Measurements from ENCODE around the gene MON2. TPM values are rescaled to one million over a fixed set of nuclear protein-coding genes. Genes with fewer than 3 reads are reported as not detected.
"Not testable (repeated sequence)": the region's sequence is repeated elsewhere in the genome, so short reads cannot be mapped to it uniquely, and the experiment has no call there.

MON2 gene
- total RNA-seq, 1 donor: 59.2 TPM

GRCh38 chr12:62481843-62482540 lies 15.4 kb downstream of the MON2 start:
- TF ChIP-seq CTCF (IDR thresholded peaks at IDR 0.05; ENCODE audit: insufficient read depth, low read depth, low read length): no peak
- DNase-seq (ENCODE audit: low read depth): no peak
- no peak overlapping the region for H3K4me3 ChIP-seq (ENCODE audit: low read depth, low read length)

GRCh38 chr12:62482769-62483168 lies 16.1 kb downstream of the MON2 start:
- no peak overlapping the region for H3K4me3 ChIP-seq (ENCODE audit: low read depth, low read length)
- TF ChIP-seq CTCF (IDR thresholded peaks at IDR 0.05; ENCODE audit: insufficient read depth, low read depth, low read length): no peak
- DNase-seq (ENCODE audit: low read depth): no peak

- H3K4me3 ChIP-seq (ENCODE audit: low read depth, low read length): no peak overlapping the region
- TF ChIP-seq CTCF (IDR thresholded peaks at IDR 0.05; ENCODE audit: insufficient read depth, low read depth, low read length): no peak
- DNase-seq (ENCODE audit: low read depth): no peak
These were observed 17.6 kb downstream of the MON2 start for GRCh38 chr12:62484233-62484632.

- no peak for TF ChIP-seq CTCF (IDR thresholded peaks at IDR 0.05; ENCODE audit: insufficient read depth, low read depth, low read length)
- no peak for DNase-seq (ENCODE audit: low read depth)
These were observed 39.2 kb downstream of the MON2 start for GRCh38 chr12:62505786-62506185.

GRCh38 chr12:62512901-62513300 lies 46.3 kb downstream of the MON2 start:
- no peak for TF ChIP-seq CTCF (IDR thresholded peaks at IDR 0.05; ENCODE audit: insufficient read depth, low read depth, low read length)
- DNase-seq (ENCODE audit: low read depth): no peak
- H3K4me3 ChIP-seq (ENCODE audit: low read depth, low read length): no peak overlapping the region

More at GRCh38 chr12:62505786-62506185, 39.2 kb downstream of the MON2 start:
- no peak overlapping the region for H3K4me3 ChIP-seq (ENCODE audit: low read depth, low read length)

- not testable (repeated sequence) for DNase-seq (ENCODE audit: low read depth); H3K4me3 ChIP-seq (ENCODE audit: low read depth, low read length)
These were observed 47.5 kb downstream of the MON2 start for GRCh38 chr12:62514080-62514479.

GRCh38 chr12:62516927-62517326 lies 50.3 kb downstream of the MON2 start:
- no peak for TF ChIP-seq CTCF (IDR thresholded peaks at IDR 0.05; ENCODE audit: insufficient read depth, low read depth, low read length)
- no peak for DNase-seq (ENCODE audit: low read depth)

More at GRCh38 chr12:62516927-62517326, 50.3 kb downstream of the MON2 start:
- H3K4me3 ChIP-seq (ENCODE audit: low read depth, low read length): no peak overlapping the region

Data from fibroblast of villous mesenchyme (primary cell).